ENCODE data around the gene VRTN. TPM values are rescaled to one million over a fixed set of nuclear protein-coding genes. Genes with fewer than 3 reads are reported as not detected.

The VRTN gene
- total RNA-seq, 2 donors from 2014 or later: 0.34 TPM; not detected in 1

DNA sequence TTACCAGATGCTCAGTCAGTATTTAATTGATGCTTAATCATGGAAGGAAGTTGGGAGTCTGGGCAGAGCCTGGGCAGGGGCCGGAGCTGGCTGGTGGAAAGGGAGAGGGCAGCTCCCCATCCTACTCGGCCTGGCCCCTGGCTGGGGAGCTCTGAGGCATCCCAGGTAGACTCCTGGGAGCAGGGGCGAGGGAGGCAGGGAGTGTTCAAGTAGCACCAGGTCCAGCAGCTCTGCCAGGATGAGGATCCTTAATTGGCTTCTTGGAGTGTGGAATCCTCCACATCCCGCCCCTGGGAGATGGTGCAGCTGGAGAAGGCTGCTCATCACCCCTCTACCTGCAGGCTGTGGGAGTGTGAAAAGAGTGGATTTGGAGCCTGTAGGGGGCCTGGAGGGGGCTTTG lies 46.8 kb downstream of the VRTN start:
- peaks cover 3% of the 10 kb centered on the region for H3K4me1 ChIP-seq (replicated peaks)
- H3K27ac ChIP-seq: no peak overlapping the region
- no peaks in the 10 kb centered on the region for H3K9me3 ChIP-seq
- intact Hi-C loops (cut with DNase I): no loop called here
- 81% methylated on average over 4 of the region's 4 CpGs for WGBS
- no peaks in the 10 kb centered on the region for H3K27me3 ChIP-seq (replicated peaks; ENCODE audit: insufficient read depth)
- TF ChIP-seq POLR2AphosphoS5 (IDR thresholded peaks at IDR 0.05) (no peak), CTCF (IDR thresholded peaks at IDR 0.05) (no peak), POLR2A (IDR thresholded peaks at IDR 0.05) (no peak)
- H3K4me3 ChIP-seq: no peak overlapping the region
- H3K36me3 ChIP-seq: no peaks in the 10 kb centered on the region
- no peak for DNase-seq (ENCODE audit: low spot score)

DNA sequence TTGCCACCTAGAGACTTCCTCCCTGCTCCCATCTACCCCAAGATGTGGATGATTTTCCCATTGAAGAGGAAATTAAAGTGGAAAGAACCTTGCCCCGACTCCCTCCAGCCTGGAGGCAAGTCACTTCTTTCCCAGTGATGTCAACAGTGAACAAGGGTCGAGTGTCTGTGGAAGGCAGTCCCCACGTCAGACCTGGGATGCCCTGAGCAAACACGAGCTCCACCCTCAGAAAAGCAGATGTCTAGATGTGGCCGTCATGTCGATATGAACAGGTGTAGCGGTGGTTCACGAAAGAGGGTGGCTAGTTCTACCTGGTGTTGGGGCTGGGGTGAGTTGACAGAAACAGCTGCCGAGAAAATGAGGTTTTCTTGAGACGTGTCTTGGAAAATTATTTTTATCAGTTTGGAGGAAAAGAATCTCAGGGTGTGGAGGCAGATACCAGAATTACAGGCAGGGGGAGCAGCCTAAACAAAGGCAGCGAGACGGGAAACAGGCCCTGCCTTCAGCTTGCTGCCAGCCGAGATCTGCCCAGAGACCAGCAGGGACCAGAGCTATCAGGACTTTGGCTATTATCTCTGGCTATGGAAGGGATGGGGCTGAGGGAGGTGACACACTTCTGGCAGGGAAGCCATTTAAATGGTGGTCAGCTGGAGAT lies 51.9 kb downstream of the VRTN start:
- DNase-seq (ENCODE audit: low spot score): no peak
- no peak overlapping the region for H3K4me3 ChIP-seq
- H3K27ac ChIP-seq: no peak overlapping the region
- no peaks in the 10 kb centered on the region for H3K27me3 ChIP-seq (replicated peaks; ENCODE audit: insufficient read depth)
- intact Hi-C loops (cut with DNase I): no loop called here
- H3K9me3 ChIP-seq: no peaks in the 10 kb centered on the region
- no peak for TF ChIP-seq CTCF (IDR thresholded peaks at IDR 0.05)
- TF ChIP-seq POLR2A (IDR thresholded peaks at IDR 0.05): no peak
- no peak for TF ChIP-seq POLR2AphosphoS5 (IDR thresholded peaks at IDR 0.05)
- WGBS: 48% methylated on average over 13 of the region's 13 CpGs
- peaks cover 4% of the 10 kb centered on the region for H3K4me1 ChIP-seq (replicated peaks)
- H3K36me3 ChIP-seq: no peaks in the 10 kb centered on the region

DNA sequence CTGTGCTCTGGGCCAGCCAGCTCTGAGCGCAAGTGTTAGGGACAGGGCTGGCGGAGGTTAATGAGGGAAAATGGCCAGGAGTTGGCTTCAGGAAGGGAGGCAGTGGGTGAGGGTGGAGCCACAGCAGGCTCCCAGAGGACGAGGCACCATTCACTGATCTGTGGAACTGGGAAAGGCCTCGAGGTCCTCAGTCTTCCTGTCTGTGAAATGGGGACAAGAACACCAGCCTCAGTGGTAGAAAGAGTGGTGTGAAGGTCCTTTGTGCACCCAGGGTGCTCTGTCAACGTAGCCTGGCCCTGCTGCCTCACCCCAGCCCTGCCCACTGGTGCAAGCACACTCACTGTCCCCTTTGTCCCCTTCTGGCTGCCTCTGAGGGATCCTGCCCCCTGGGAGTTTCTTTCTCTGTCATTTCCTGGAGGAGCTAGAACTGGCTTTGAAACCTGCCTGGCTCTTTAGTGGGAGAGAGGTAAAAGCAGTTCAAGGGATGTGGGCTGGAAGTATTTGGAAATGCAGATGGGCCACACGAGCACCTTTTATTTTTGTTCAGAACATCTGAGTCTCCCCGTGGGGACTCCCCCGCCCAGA lies 52.7 kb downstream of the VRTN start:
- TF ChIP-seq CTCF (IDR thresholded peaks at IDR 0.05): no peak
- TF ChIP-seq POLR2A (IDR thresholded peaks at IDR 0.05): no peak
- TF ChIP-seq POLR2AphosphoS5 (IDR thresholded peaks at IDR 0.05): no peak
- Histone ChIP-seq H3K4me1 (replicated peaks) (peaks cover 4% of the 10 kb centered on the region), H3K4me3 (no peak overlapping the region), H3K27me3 (replicated peaks; ENCODE audit: insufficient read depth) (no peaks in the 10 kb centered on the region), H3K9me3 (no peaks in the 10 kb centered on the region), H3K36me3 (no peaks in the 10 kb centered on the region), H3K27ac (no peak overlapping the region)
- intact Hi-C loops (cut with DNase I): no loop called here
- 44% methylated on average over 8 of the region's 8 CpGs for WGBS
- no peak for DNase-seq (ENCODE audit: low spot score)

GRCh38 chr14:74401504-74402241 lies 53.4 kb downstream of the VRTN start:
- H3K4me1 ChIP-seq (replicated peaks): peaks cover 4% of the 10 kb centered on the region
- DNase-seq (ENCODE audit: low spot score): no peak
- H3K4me3 ChIP-seq: no peak overlapping the region
- TF ChIP-seq CTCF (IDR thresholded peaks at IDR 0.05) (no peak), POLR2A (IDR thresholded peaks at IDR 0.05) (no peak), POLR2AphosphoS5 (IDR thresholded peaks at IDR 0.05) (no peak)
- H3K27me3 ChIP-seq (replicated peaks; ENCODE audit: insufficient read depth): no peaks in the 10 kb centered on the region
- H3K9me3 ChIP-seq: no peaks in the 10 kb centered on the region
- H3K27ac ChIP-seq: no peak overlapping the region
- H3K36me3 ChIP-seq: no peaks in the 10 kb centered on the region
- intact Hi-C loops (cut with DNase I): no loop called here
- 7% methylated on average over 12 of the region's 12 CpGs for WGBS

All from prostate gland (tissue), 2 donors.